HG02763 (cell line): Measurements from ENCODE around the gene CT55.
"Not testable (repeated sequence)": the region's sequence is repeated elsewhere in the genome, so short reads cannot be mapped to it uniquely, and the experiment has no call there.

ENCODE experiments used
- ATAC-seq: cut with Tn5 transposase; IDR thresholded peaks from one replicate; pipeline ENCODE4 v1.9.1; 2021; ENCODE audit warnings: mild to moderate bottlenecking, moderate library complexity; ENCODE audit not compliant: unreplicated experiment

CT55 gene, protein sequence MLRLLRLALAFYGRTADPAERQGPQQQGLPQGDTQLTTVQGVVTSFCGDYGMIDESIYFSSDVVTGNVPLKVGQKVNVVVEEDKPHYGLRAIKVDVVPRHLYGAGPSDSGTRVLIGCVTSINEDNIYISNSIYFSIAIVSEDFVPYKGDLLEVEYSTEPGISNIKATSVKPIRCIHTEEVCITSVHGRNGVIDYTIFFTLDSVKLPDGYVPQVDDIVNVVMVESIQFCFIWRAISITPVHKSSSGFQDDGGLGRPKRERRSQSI

DNA sequence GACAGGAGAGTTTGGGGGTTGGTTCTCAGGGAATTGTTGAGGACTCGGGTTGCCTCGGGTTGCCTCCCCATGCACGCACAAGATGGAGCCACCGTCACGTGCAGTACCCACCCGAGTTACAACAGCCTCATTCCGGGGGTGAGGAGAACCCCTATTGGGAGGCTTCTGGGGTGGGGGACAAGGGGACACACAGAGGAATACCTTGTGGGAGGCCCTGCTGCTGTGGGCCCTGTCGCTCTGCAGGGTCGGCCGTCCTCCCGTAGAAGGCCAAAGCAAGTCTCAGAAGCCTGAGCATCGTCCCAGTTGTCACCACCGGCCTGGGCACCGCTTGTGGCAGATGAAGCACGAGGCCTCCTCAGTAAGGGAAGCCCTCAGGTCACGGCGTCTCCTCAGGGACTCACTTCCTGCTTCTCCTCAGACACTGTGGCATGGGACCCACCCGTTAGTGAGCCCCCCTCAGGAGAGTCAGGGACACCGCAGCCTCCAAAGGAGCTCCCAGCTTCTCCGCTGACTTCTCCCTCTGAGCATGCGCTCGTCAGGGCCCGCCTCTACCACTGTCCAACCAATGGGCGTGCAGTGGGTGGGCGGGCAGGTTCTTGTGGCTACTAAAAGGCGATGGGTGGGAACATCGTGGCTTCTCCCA lies at the start of gene CT55:
Gene CT55 (minus strand): TSS at position 522 of the 643 bp plus-strand sequence. CDS start 227 bp downstream, at position 295.
- no peak for ATAC-seq

DNA sequence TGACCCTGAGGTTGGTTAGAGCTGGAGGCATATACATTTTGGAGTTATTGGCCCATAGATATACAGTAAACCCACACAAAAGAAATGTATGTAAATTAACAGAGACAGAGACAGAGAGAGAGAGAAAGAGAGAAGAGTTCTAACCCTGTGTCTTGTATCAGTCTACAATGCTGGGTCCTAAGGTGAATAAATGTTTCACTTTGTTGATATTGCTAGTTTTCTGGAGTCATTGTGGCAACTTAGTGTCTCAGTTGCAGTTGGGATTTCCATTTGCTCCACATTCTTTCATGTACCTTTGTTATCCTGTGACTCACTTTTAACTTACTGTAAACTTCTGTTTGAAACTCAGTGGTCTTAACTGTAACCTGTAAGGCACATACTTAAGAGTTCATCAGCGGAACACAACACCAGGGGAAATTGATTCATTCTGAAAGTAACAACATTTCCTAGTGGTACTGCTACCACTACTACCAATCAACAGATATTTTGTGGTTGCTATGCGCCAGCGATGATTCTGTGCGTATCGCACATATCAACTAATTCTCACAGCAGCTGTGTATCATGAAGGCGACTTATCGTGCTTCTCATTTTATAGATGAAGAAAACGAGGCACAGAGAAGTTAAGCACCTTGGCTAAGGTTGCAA lies 42.1 kb upstream of the CT55 start:
- ATAC-seq: no peak

DNA sequence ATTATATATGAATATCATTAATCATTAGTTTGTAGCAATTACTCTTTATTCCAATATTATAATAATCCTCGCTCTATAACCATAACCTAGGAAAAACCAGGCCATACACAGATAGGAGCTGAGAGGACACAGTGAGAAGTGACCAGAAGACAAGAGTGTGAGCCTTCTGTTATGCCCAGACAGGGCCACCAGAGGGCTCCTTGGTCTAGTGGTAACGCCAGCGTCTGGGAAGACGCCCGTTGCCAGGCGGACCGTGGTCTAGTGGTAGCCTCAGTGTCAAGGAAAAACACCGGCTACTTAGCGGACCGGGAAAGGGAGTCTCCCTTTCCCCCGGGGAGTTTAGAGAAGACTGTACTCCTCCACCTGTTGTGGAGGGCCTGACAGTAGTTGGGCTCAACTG lies 35.2 kb upstream of the CT55 start:
- not testable (repeated sequence) for ATAC-seq

- ATAC-seq: no peak
Observed at GRCh38 chrX:135200297-135200696, 29.1 kb upstream of the CT55 start.

- ATAC-seq: no peak
Observed at GRCh38 chrX:135194684-135195083, 23.5 kb upstream of the CT55 start.

- no peak for ATAC-seq
Observed at GRCh38 chrX:135193740-135194139, 22.5 kb upstream of the CT55 start.

- no peak for ATAC-seq
Observed at GRCh38 chrX:135191838-135192237, 20.6 kb upstream of the CT55 start.

GRCh38 chrX:135185795-135186443 lies 14.7 kb upstream of the CT55 start:
- peak; percentile 54 for ATAC-seq

DNA sequence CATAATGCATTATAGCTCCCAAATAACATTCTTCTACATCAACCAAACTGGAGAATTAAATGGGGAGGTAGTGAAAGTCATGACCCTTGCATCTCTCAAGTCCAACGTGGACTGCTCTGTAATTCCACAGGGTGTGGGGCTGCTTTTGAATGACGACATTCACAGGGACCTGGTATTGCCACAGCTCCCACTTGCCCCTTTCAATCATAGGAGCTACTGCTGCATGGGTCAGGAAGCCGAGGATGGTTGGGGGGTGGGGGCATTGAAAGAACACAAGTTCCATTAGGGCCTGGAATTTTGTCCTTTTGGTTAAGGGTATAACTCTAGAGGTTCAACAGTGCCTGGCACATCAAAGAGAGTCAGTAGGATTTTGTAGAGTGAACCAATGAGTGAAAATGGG lies 7.4 kb upstream of the CT55 start:
- no peak for ATAC-seq

GRCh38 chrX:135170468-135170867 lies 730 bp downstream of the CT55 start:
- ATAC-seq: no peak

- not testable (repeated sequence) for ATAC-seq
Observed at GRCh38 chrX:135169534-135169933, 1.7 kb downstream of the CT55 start.

DNA sequence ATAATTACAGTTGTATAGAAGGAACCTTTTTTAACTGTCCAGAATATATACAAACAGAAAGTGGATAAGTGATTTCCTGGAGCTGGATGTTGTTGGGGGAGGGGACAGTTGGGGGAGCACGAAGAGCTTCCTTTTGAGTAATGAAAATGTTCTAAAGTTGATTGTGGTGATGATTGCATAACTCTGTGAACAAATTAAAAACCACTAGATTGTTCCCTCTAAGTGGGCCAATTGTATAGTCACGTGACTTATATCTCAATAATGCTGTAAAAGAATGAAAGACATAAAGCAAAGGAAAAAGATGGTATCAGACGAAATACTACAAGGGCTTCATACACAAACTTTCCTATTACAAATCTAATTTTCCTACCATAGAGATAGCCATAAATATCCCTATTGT lies 2.7 kb downstream of the CT55 start:
- ATAC-seq: no peak

DNA sequence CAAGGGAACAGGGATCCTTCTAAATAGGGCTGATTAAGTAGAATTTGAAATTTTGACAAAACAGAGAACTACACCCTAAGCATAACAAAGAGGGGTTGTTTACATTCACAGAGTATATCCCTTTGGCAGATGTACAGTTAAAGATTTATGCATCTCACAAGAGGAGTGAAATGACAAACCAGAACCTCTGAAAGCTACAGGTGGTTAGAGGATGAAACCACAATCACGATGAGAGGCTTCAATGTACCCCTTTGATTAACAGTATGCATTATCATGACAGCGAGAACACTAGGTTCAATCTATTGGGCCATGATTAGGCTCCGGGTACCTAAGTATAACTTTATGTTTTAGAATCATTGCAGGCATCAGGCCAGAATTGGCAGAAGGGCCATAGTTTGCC lies 16.5 kb downstream of the CT55 start:
- not testable (repeated sequence) for ATAC-seq

GRCh38 chrX:135126145-135126544 lies 45.1 kb downstream of the CT55 start:
- not testable (repeated sequence) for ATAC-seq

- not testable (repeated sequence) for ATAC-seq
Observed at GRCh38 chrX:135120056-135120576, 51.1 kb downstream of the CT55 start, which contains the start of gene ETDB. Gene ETDB, minus strand, starts transcription at chrX:135120526. Its CDS starts 1,265 bp downstream, at chrX:135119261.

DNA sequence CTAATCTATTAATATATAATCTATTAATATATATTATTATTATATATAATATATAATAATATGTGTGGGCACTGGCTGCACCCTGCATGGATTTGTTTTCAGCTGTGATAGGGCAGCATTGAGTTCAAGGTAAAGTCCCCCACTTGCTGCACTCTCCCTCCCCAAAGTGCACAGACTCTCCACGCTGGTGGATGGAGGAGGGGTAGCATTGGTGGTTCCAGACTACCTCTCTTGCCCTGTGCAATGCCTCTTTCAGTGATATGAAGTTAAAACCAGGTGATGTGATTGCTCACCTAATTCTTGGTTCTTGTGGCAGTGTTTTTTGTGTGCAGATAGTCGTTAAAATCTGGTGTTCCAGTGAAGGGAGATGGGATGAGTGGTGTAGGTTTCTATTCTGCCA lies 55.1 kb downstream of the CT55 start:
- not testable (repeated sequence) for ATAC-seq

DNA sequence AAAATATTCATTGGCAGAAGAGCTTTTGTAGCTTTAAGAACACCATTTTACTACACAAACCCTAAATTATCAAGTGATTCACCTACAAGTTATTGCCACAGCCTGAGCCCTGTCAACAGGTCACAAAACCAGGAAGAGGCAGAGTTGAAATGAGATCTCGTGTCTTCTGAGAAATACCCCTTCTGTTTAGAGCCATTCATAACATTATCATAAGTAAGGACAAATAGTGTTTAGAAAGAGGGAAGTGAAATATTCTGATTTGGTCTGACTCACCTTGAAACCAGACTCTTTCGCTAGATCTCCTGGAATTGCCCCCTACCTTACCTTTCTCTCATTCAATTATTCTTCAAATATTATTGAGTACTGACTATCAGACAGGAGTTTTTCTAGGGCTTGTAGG lies 56.8 kb downstream of the CT55 start:
- ATAC-seq: peak; percentile 88

DNA sequence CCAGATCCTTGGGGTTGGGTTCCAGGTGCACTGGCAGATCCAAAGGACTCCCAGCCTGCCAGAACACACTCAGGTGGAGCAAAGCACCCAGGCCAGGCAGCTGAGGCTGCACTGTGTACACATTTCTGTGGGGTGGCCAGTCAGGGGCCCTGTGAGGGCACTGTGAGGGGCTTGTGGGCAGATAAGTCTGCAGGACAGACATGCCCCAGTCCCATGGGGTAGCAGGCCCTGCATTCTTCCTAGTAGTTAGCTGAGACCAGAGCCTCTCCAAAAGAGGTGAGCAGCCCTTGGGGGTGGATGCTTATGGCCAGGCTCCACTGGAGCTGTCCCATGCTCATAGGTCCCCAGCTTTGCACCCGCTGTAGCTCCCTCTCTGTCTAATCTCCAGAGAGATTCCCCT lies 58.5 kb downstream of the CT55 start:
- ATAC-seq: no peak

- no peak for ATAC-seq
Observed at GRCh38 chrX:135112096-135112729, 59.0 kb downstream of the CT55 start.

DNA sequence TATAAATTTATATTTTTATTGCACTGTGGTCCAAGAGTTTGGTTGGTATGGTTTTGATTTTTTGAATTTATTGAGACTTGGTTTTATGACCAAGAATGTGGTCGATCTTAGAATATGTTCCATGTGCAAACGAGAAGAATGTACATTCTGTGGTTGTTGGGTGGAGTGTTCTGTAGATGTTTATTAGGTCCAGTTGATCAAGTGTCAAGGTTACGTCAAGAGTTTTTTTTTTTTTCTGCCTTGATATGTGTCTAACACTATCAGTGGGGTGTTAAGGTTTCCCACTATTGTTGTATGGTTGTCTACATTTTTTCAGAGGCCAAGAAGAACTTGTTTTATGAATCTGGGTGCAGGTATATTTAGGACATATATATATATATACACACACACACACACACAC lies 61.6 kb downstream of the CT55 start:
- ATAC-seq: no peak
